Measurements from ENCODE around the gene SLC25A51.

The SLC25A51 gene

GRCh38 chr9:37943345-37944265 is 39.7 kb upstream of the SLC25A51 start:
- TF ChIP-seq IKZF3 (tag by site-specific recombination; IDR thresholded peaks at IDR 0.05): no peak
- no peak for TF ChIP-seq PRDM10 (tag by site-specific recombination; IDR thresholded peaks at IDR 0.05)
- no peak for TF ChIP-seq ZNF624 (tag by site-specific recombination; IDR thresholded peaks at IDR 0.05)
- peak; percentile 27; the same call in 1 of the 2 replicates for TF ChIP-seq SCRT2 (tag by site-specific recombination; IDR thresholded peaks at IDR 0.05)
- TF ChIP-seq ZNF518A (tag by site-specific recombination; conservative IDR thresholded peaks at IDR 0.05; ENCODE audit: low read depth): no peak
- TF ChIP-seq ZNF266 (tag by site-specific recombination; IDR thresholded peaks at IDR 0.05; ENCODE audit: low read depth): no peak
- TF ChIP-seq ZNF155 (tag by site-specific recombination; IDR thresholded peaks at IDR 0.05): no peak
- TF ChIP-seq ZNF214 (tag by site-specific recombination; IDR thresholded peaks at IDR 0.05; ENCODE audit: borderline replicate concordance): no peak
- no peak for TF ChIP-seq TRIM28 (IDR thresholded peaks at IDR 0.05; ENCODE audit: borderline replicate concordance, low read length)
- Histone ChIP-seq H3K9me3 (ENCODE audit: control insufficient read depth, insufficient read depth, low read depth, low read length) (no peaks in the 10 kb centered on the region), H3K4me3 (ENCODE audit: low read depth, low read length) (no peak overlapping the region), H3K27ac (ENCODE audit: extremely low read depth, low read depth, low read length) (no peak overlapping the region), H3K4me1 (ENCODE audit: control insufficient read depth, insufficient read depth, low read length) (no peaks in the 10 kb centered on the region), H3K36me3 (ENCODE audit: control insufficient read depth in 2 of 2, insufficient read depth in 1 of 2, low read length in 2 of 2) (peaks cover 0 to 95% of the 10 kb centered on the region in 2 experiments; a peak in 1 of 3 replicates)
- ChIA-PET CTCF (no interaction called here), POLR2A (no interaction called here)

GRCh38 chr9:37942621-37943344 is 38.9 kb upstream of the SLC25A51 start:
- Histone ChIP-seq H3K27ac (ENCODE audit: extremely low read depth, low read depth, low read length) (no peak overlapping the region), H3K36me3 (ENCODE audit: control insufficient read depth in 2 of 2, insufficient read depth in 1 of 2, low read length in 2 of 2) (peaks cover 0 to 87% of the 10 kb centered on the region in 2 experiments; a peak in 1 of 3 replicates)
- CTCF ChIA-PET: no interaction called here

More at GRCh38 chr9:37942621-37943344, 38.9 kb upstream of the SLC25A51 start:
- POLR2A ChIA-PET: no interaction called here
- peaks cover 2% of the 10 kb centered on the region for H3K4me1 ChIP-seq (ENCODE audit: control insufficient read depth, insufficient read depth, low read length)
- TF ChIP-seq ZNF157 (tag by site-specific recombination; IDR thresholded peaks at IDR 0.05) (no peak), TRIM28 (IDR thresholded peaks at IDR 0.05; ENCODE audit: borderline replicate concordance, low read length) (no peak), ZNF645 (tag by site-specific recombination; IDR thresholded peaks at IDR 0.05) (no peak), ZNF514 (tag by site-specific recombination; IDR thresholded peaks at IDR 0.05) (no peak), ZNF747 (tag by site-specific recombination; IDR thresholded peaks at IDR 0.05) (no peak), ZNF311 (tag by site-specific recombination; IDR thresholded peaks at IDR 0.05; ENCODE audit: borderline replicate concordance) (no peak), ZSCAN30 (tag by site-specific recombination; IDR thresholded peaks at IDR 0.05) (no peak), ZNF580 (tag by site-specific recombination; IDR thresholded peaks at IDR 0.05) (no peak), ZBTB8A (tag by site-specific recombination; IDR thresholded peaks at IDR 0.05) (no peak)
- no peaks in the 10 kb centered on the region for H3K9me3 ChIP-seq (ENCODE audit: control insufficient read depth, insufficient read depth, low read depth, low read length)
- H3K4me3 ChIP-seq (ENCODE audit: low read depth, low read length): no peak overlapping the region
